Mesendoderm (in vitro differentiated cells): Measurements from ENCODE around the gene FXN.

Experiments
- DNase-seq: peaks from one replicate; pipeline ENCODE4 v3.0.0; 2013
- H2AK5ac ChIP-seq: 2 replicates; pipeline ENCODE4 v1.6.1; 2013; ENCODE audit warnings: low read length, inconsistent platforms
- H2BK120ac ChIP-seq: 2 replicates; pipeline ENCODE4 v1.6.1; 2013; ENCODE audit warnings: low read depth, mild to moderate bottlenecking, low read length, moderate library complexity, mixed read lengths
- H2BK15ac ChIP-seq: replicated peaks from 2 replicates; pipeline ENCODE4 v1.6.1; 2013; ENCODE audit warnings: low read depth, mild to moderate bottlenecking, moderate library complexity
- H2BK5ac ChIP-seq: 2 replicates; pipeline ENCODE4 v1.6.1; 2013; ENCODE audit warnings: low read length, inconsistent platforms
- H3K18ac ChIP-seq: 2 replicates; pipeline ENCODE4 v1.6.1; 2013; ENCODE audit warnings: mild to moderate bottlenecking, low read length, mixed read lengths
- H3K23ac ChIP-seq: one replicate; pipeline ENCODE4 v1.6.1; 2013; ENCODE audit warnings: low read length
- H3K27ac ChIP-seq: 2 replicates; pipeline ENCODE4 v1.5.1; 2013; ENCODE audit warnings: low read depth, mild to moderate bottlenecking, inconsistent platforms, low read length, moderate library complexity
- H3K27me3 ChIP-seq: 2 replicates; pipeline ENCODE4 v1.6.1; 2013; ENCODE audit warnings: low read length, control low read depth, mild to moderate bottlenecking, inconsistent platforms; ENCODE audit not compliant: insufficient read depth, poor library complexity
- H3K36me3 ChIP-seq: 2 replicates; pipeline ENCODE4 v1.6.1; 2013; ENCODE audit warnings: low read length, inconsistent platforms; ENCODE audit not compliant: control insufficient read depth, insufficient read depth
- H3K4ac ChIP-seq: one replicate; pipeline ENCODE4 v1.6.1; 2013; ENCODE audit warnings: low read depth, mild to moderate bottlenecking, low read length, moderate library complexity
- H3K4me1 ChIP-seq: 2 replicates; pipeline ENCODE4 v1.6.1; 2013; ENCODE audit warnings: low read depth, low read length, inconsistent platforms; ENCODE audit not compliant: control insufficient read depth
- H3K4me2 ChIP-seq: 2 replicates; pipeline ENCODE4 v1.6.1; 2013; ENCODE audit warnings: low read length
- H3K4me3 ChIP-seq: 2 replicates; pipeline ENCODE4 v1.5.1; 2013; ENCODE audit warnings: mild to moderate bottlenecking, low read length
- H3K56ac ChIP-seq: one replicate; pipeline ENCODE4 v1.6.1; 2013; ENCODE audit warnings: low read length
- H3K79me1 ChIP-seq: 2 replicates; pipeline ENCODE4 v1.6.1; 2013; ENCODE audit warnings: low read length, inconsistent platforms
- H3K79me2 ChIP-seq: 2 replicates; pipeline ENCODE4 v1.6.1; 2013; ENCODE audit warnings: mild to moderate bottlenecking, low read length; ENCODE audit not compliant: control insufficient read depth, insufficient read depth
- H3K9ac ChIP-seq: 2 replicates; pipeline ENCODE4 v1.6.1; 2013; ENCODE audit warnings: low read length, inconsistent platforms
- H4K5ac ChIP-seq: one replicate; pipeline ENCODE4 v1.6.1; 2013; ENCODE audit warnings: low read length
- H4K8ac ChIP-seq: one replicate; pipeline ENCODE4 v1.6.1; 2013; ENCODE audit warnings: low read depth, mild to moderate bottlenecking, control low read depth, low read length, moderate library complexity
- WGBS: extraction: QIAGEN DNeasy Blood & Tissue Kit; methylation state at CpG from one replicate; pipeline ENCODE4 v1.1.7; 2013; ENCODE audit warnings: low lambda C conversion rate, missing lambda C conversion rate; ENCODE audit not compliant: insufficient coverage; ENCODE audit errors: extremely low coverage; 5-methylcytosine and 5-hydroxymethylcytosine counted together

The FXN gene

GRCh38 chr9:69130456-69131441 is 95.2 kb downstream of the FXN start:
- no peak overlapping the region for H3K23ac ChIP-seq
- H3K27ac ChIP-seq = no peak overlapping the region
- no CpG with 5 or more reads among the region's 16 CpGs for WGBS
- H3K4me3 ChIP-seq = no peak overlapping the region
- no peak overlapping the region for H4K5ac ChIP-seq
- H3K56ac ChIP-seq = peak overlapping the region; percentile 46
- H3K79me1 ChIP-seq = peaks cover 12% of the 10 kb centered on the region
- H4K8ac ChIP-seq = no peak overlapping the region
- H3K4me2 ChIP-seq = no peak overlapping the region
- no peak for DNase-seq
- H2AK5ac ChIP-seq = no peak overlapping the region
- no peak overlapping the region for H3K4ac ChIP-seq
- no peak overlapping the region for H2BK15ac ChIP-seq
- H3K36me3 ChIP-seq = no peaks in the 10 kb centered on the region
- H3K4me1 ChIP-seq = peaks cover 2% of the 10 kb centered on the region
- peaks cover 51% of the 10 kb centered on the region for H3K79me2 ChIP-seq
- no peak overlapping the region for H2BK120ac ChIP-seq
- no peaks in the 10 kb centered on the region for H3K27me3 ChIP-seq
- H3K18ac ChIP-seq = no peak overlapping the region
- no peak overlapping the region for H3K9ac ChIP-seq
- H2BK5ac ChIP-seq = no peak overlapping the region

- DNase-seq = no peak
- Histone ChIP-seq H3K4me1 (peaks cover 2% of the 10 kb centered on the region), H4K5ac (no peak overlapping the region), H3K36me3 (no peaks in the 10 kb centered on the region), H2BK15ac (no peak overlapping the region), H3K4ac (no peak overlapping the region), H3K4me2 (no peak overlapping the region), H4K8ac (no peak overlapping the region), H3K18ac (no peak overlapping the region), H2BK5ac (no peak overlapping the region), H3K9ac (no peak overlapping the region), H3K4me3 (no peak overlapping the region), H3K23ac (no peak overlapping the region), H2AK5ac (no peak overlapping the region), H3K27ac (no peak overlapping the region), H3K56ac (no peak overlapping the region), H3K27me3 (no peaks in the 10 kb centered on the region), H3K79me2 (peaks cover 53% of the 10 kb centered on the region), H3K79me1 (peaks cover 14% of the 10 kb centered on the region), H2BK120ac (no peak overlapping the region)
- no CpG with 5 or more reads among the region's 1 CpG for WGBS
Observed at GRCh38 chr9:69131682-69132081, 96.1 kb downstream of the FXN start.

DNA sequence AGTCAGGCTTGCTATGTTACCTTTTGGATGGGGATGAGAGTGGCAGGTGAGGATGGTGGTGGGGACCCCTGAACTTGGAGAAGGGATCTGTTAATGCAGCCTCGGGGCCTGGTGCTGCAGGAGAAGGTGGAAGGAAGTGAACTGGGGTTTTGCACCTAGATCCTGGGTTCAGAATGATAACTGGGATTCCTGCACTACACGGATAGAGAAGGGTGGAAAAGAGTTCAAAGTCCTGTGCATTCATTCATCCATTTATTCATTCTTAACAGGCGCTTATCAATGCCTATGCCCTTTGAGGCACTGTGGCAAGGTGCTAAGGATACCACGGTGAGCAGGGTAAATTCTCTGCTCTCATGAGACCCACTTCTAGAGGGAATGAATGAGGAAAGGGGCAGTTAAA is 96.8 kb downstream of the FXN start:
- H3K4me2 ChIP-seq = no peak overlapping the region
- H3K9ac ChIP-seq = no peak overlapping the region
- no peak overlapping the region for H3K27ac ChIP-seq
- H3K36me3 ChIP-seq = no peaks in the 10 kb centered on the region
- peaks cover 2% of the 10 kb centered on the region for H3K4me1 ChIP-seq
- H2BK5ac ChIP-seq = no peak overlapping the region
- H2BK120ac ChIP-seq = no peak overlapping the region
- H3K79me1 ChIP-seq = peaks cover 16% of the 10 kb centered on the region
- H3K27me3 ChIP-seq = no peaks in the 10 kb centered on the region
- no peak overlapping the region for H3K56ac ChIP-seq
- no peak overlapping the region for H4K8ac ChIP-seq
- no peak overlapping the region for H4K5ac ChIP-seq
- no peak overlapping the region for H2AK5ac ChIP-seq
- peaks cover 56% of the 10 kb centered on the region for H3K79me2 ChIP-seq
- H3K18ac ChIP-seq = no peak overlapping the region
- DNase-seq = no peak
- no peak overlapping the region for H3K4me3 ChIP-seq
- no peak overlapping the region for H2BK15ac ChIP-seq
- H3K23ac ChIP-seq = no peak overlapping the region
- WGBS = no CpG with 5 or more reads among the region's 4 CpGs
- H3K4ac ChIP-seq = no peak overlapping the region

GRCh38 chr9:69134412-69134811 is 98.9 kb downstream of the FXN start:
- Histone ChIP-seq H3K4me1 (peaks cover 2% of the 10 kb centered on the region), H3K27ac (no peak overlapping the region), H2BK15ac (no peak overlapping the region), H3K4me3 (no peak overlapping the region), H3K23ac (peak overlapping the region; percentile 71), H3K4ac (no peak overlapping the region), H4K8ac (no peak overlapping the region), H3K79me1 (peaks cover 16% of the 10 kb centered on the region), H3K9ac (no peak overlapping the region), H4K5ac (no peak overlapping the region), H3K27me3 (no peaks in the 10 kb centered on the region), H3K4me2 (no peak overlapping the region), H2BK120ac (no peak overlapping the region), H2AK5ac (no peak overlapping the region), H2BK5ac (no peak overlapping the region), H3K79me2 (peaks cover 54% of the 10 kb centered on the region), H3K56ac (no peak overlapping the region), H3K36me3 (no peaks in the 10 kb centered on the region), H3K18ac (no peak overlapping the region)
- DNase-seq = no peak
- WGBS = no CpG with 5 or more reads among the region's 6 CpGs

DNA sequence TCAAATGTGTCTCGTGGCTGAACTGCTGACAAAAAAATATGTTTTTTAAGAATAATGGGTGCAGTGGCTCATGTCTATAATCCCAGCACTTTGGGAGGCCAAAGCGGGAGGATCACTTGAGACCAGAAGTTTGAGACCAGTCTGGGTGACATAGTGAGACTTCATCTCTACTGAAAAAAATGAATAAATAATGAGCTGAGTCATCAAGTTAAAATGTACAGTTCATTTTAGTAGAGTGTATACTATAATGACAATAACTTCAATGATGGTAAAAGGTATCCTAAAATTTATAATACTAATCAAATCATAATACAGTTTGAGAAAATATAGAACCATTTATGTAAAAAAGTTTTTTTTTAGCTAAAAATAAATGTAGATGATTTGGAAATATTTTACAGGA is 100.6 kb downstream of the FXN start:
- no peak for DNase-seq
- WGBS = no CpG with 5 or more reads among the region's 2 CpGs

More for the DNA sequence above, 100.6 kb downstream of the FXN start:
- no peak overlapping the region for H3K18ac ChIP-seq
- no peak overlapping the region for H4K5ac ChIP-seq
- H3K23ac ChIP-seq = no peak overlapping the region
- no peaks in the 10 kb centered on the region for H3K27me3 ChIP-seq
- no peak overlapping the region for H3K4me2 ChIP-seq
- no peak overlapping the region for H3K56ac ChIP-seq
- no peak overlapping the region for H2BK120ac ChIP-seq
- H3K36me3 ChIP-seq = no peaks in the 10 kb centered on the region
- no peak overlapping the region for H3K4me3 ChIP-seq
- peaks cover 41% of the 10 kb centered on the region for H3K79me2 ChIP-seq
- peaks cover 2% of the 10 kb centered on the region for H3K4me1 ChIP-seq
- no peak overlapping the region for H4K8ac ChIP-seq
- no peak overlapping the region for H2AK5ac ChIP-seq
- H3K4ac ChIP-seq = no peak overlapping the region
- no peak overlapping the region for H3K9ac ChIP-seq
- H3K79me1 ChIP-seq = peaks cover 13% of the 10 kb centered on the region
- no peak overlapping the region for H2BK5ac ChIP-seq
- no peak overlapping the region for H2BK15ac ChIP-seq
- H3K27ac ChIP-seq = no peak overlapping the region
